Right lobe of liver (tissue), 4 donors: ENCODE measurements around the gene HYAL3.

Experiments used
- CTCF ChIP-seq, 4 donors: fragments of 200-600 bp in 3 of 4; fragments of 450-650 bp in 1 of 4; IDR thresholded peaks; one replicate each; pipeline versions ENCODE4 v1.5.1 to v1.8.0; 2016 to 2022; ENCODE audit warnings: antibody characterized with exemption in 4 of 4, mild to moderate bottlenecking in 2 of 4
- POLR2A ChIP-seq: fragments of 450-650 bp; IDR thresholded peaks from one replicate; pipeline ENCODE4 v1.6.1; 2017; ENCODE audit warnings: antibody characterized with exemption, mild to moderate bottlenecking
- donor health status: DM: no; HTN: no; CAD: no.
- donor health status: DM: no; HTN: no; CAD: no.
- donor health status: DM: no; HTN: yes; CAD: no.

GRCh38 chr3:50339485-50340146, 40.4 kb upstream of the HYAL3 start:
- no peak for TF ChIP-seq CTCF (IDR thresholded peaks at IDR 0.05)
- no peak for TF ChIP-seq POLR2A
